GM21447 (cell line): Measurements from ENCODE around the gene OR2Y1.
"Not testable (repeated sequence)": the region's sequence is repeated elsewhere in the genome, so short reads cannot be mapped to it uniquely, and the experiment has no call there.

ENCODE experiments used
- ATAC-seq: cut with Tn5 transposase; IDR thresholded peaks from one replicate; pipeline ENCODE4 v1.9.1; 2021; ENCODE audit not compliant: unreplicated experiment

OR2Y1 gene

GRCh38 chr5:180739958-180740357 is at the start of gene OR2Y1:
OR2Y1 (minus strand) TSS chr5:180740058; CDS start chr5:180740058, 0 bp downstream.
- ATAC-seq = no peak

GRCh38 chr5:180788651-180789410 is 49.0 kb upstream of the OR2Y1 start:
- not testable (repeated sequence) for ATAC-seq

GRCh38 chr5:180787711-180788431 is 48.0 kb upstream of the OR2Y1 start:
- ATAC-seq = no peak

GRCh38 chr5:180786531-180787398 is 46.9 kb upstream of the OR2Y1 start:
- no peak for ATAC-seq

GRCh38 chr5:180785794-180786221 is 46.0 kb upstream of the OR2Y1 start:
- ATAC-seq = no peak

- no peak for ATAC-seq
Measured at GRCh38 chr5:180785121-180785781, 45.4 kb upstream of the OR2Y1 start.

GRCh38 chr5:180784497-180785097 is 44.7 kb upstream of the OR2Y1 start:
- ATAC-seq = peak; percentile 58

GRCh38 chr5:180783340-180784052 is 43.6 kb upstream of the OR2Y1 start:
- no peak for ATAC-seq

GRCh38 chr5:180782748-180783147 is 42.9 kb upstream of the OR2Y1 start:
- no peak for ATAC-seq

GRCh38 chr5:180781900-180782326 is 42.1 kb upstream of the OR2Y1 start:
- ATAC-seq = not testable (repeated sequence)

- no peak for ATAC-seq
Measured at GRCh38 chr5:180779985-180780610, 40.2 kb upstream of the OR2Y1 start.

- no peak for ATAC-seq
Measured at GRCh38 chr5:180777475-180777874, 37.6 kb upstream of the OR2Y1 start.

GRCh38 chr5:180776376-180776775 is 36.5 kb upstream of the OR2Y1 start:
- no peak for ATAC-seq

- ATAC-seq = no peak
Measured at GRCh38 chr5:180775624-180776023, 35.8 kb upstream of the OR2Y1 start.

GRCh38 chr5:180771839-180772238 is 32.0 kb upstream of the OR2Y1 start:
- ATAC-seq = no peak

GRCh38 chr5:180769821-180770220 is 30.0 kb upstream of the OR2Y1 start:
- no peak for ATAC-seq

GRCh38 chr5:180755601-180756000 is 15.7 kb upstream of the OR2Y1 start:
- no peak for ATAC-seq

GRCh38 chr5:180744253-180744652 is 4.4 kb upstream of the OR2Y1 start:
- ATAC-seq = no peak

- no peak for ATAC-seq
Measured at GRCh38 chr5:180742727-180743126, 2.9 kb upstream of the OR2Y1 start.
